ENCODE results near the gene MFN2.

DNA sequence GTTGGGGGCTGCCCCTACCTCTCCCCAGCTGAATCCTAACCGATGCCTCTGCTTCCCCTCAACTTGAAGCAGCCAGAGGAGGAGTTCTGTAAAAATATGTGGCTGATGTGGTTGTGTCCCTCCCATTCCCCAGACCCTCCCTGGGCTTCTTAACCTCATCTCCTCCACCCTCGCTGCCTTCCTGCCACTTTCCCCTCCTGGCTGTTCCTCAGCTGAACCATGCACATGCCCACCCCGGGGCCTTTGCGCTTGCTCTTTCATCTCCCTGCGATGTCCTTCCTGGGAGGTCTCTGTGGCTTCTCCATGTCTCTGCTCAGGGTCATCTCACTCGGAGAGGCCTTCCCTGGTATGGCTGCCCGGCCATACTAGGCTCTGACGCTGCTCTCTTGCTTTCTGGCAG lies 48.0 kb downstream of the MFN2 start:
- TF ChIP-seq POLR2A (IDR thresholded peaks at IDR 0.05; ENCODE audit: low read depth, low read length) = no peak
- TF ChIP-seq TAF1 (IDR thresholded peaks at IDR 0.05; ENCODE audit: borderline replicate concordance, low read depth, low read length) = no peak
- no peak for TF ChIP-seq POLR2AphosphoS5 (IDR thresholded peaks at IDR 0.05; ENCODE audit: low read depth, low read length)
